IPS-NIHi7 (cell line): Measurements from ENCODE around the gene XPC.
"Not testable (repeated sequence)": the region's sequence is repeated elsewhere in the genome, so short reads cannot be mapped to it uniquely, and the experiment has no call there.

Source experiments
- DNase-seq: peaks from one replicate; pipeline ENCODE4 v3.0.0; 2012; ENCODE audit warnings: mixed read lengths; ENCODE audit errors: extremely low spot score

Gene XPC

DNA sequence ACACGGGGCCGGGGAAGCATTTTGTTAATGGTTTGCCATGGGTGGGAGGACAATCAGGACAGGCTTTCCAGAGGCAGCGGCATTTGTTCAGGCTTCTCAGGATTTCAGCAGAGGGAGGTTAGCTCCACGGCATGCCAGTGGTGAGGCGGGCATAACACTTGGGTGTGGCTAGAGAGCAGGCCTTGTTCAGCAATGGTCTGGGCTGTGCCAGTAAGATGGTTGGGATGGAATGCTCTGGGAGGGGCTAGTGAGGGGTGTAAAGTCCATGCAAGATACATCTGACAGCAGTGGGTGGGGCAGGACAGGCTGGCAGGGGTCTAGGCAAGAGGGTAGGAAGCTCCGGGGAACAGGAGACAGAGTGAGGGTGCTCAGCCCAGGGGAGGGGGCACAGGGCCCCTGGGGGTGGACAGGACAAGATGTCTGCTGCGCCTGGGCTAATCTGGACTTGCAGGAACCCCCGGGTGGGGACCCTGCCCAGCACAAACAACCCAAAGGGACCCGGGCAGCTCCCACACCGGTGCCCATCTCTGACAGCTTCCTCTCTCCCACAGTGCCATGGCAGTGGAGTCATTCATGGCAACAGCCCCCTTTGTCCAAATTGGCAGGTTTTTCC is 45.1 kb downstream of the XPC start:
- no peak for DNase-seq

DNA sequence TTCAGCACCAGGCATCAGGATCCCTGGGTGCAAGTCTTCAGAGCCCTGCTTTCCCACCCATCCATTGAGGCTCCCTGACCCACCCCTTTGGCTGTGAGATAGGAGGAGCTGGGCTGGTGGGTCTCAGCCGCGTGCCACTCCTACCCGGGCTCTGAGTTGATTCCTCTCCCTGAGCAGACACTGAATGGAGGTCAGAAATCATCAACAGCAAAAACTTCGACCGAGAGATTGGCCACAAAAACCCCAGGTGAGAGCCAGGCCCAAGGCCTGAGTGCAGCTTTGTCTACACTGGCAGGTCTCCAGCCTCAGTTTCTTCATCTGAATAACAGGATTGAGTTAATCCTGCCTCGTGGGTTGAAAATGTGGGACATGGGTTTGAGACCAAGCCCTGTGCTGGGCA is 45.7 kb downstream of the XPC start:
- no peak for DNase-seq

GRCh38 chr3:14132120-14132519 is 46.3 kb downstream of the XPC start:
- no peak for DNase-seq

DNA sequence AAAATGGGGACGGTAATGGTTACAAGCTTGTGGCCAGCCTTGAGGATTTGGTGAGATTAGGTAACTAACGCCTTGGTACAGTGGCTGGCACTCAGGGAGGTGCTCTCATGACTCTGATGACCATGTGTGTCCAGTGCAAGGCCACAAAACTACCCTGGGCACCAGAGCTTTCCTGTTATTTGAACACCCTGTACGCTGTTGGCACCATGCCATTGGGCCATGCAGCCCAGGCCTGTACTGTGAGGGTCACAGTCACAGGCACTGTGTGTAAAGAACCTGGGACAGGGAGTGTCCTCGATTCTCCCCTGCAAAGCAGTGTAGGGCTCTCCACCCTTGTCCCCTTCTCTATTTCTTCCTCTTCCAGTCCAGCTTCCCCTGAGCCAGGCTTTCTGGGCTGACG is 47.3 kb downstream of the XPC start:
- no peak for DNase-seq

DNA sequence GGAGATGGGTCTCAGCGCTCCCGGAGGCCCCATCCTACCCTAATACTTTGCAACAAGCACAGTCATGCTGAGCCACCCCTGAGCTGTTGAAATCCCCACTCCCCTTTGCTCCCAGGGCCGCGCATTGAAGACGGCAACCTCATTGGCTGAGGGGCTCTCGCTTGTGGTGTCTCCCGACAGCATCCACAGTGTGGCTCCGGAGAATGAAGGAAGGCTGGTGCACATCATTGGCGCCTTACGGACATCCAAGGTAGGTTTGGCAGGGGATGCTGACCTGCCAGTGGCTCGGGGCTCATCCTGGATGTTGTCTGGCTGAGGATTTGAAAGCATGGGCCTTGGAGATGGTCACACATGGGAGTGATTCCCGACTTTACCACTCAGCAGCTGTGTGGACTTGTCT is 47.7 kb downstream of the XPC start:
- DNase-seq = no peak

DNA sequence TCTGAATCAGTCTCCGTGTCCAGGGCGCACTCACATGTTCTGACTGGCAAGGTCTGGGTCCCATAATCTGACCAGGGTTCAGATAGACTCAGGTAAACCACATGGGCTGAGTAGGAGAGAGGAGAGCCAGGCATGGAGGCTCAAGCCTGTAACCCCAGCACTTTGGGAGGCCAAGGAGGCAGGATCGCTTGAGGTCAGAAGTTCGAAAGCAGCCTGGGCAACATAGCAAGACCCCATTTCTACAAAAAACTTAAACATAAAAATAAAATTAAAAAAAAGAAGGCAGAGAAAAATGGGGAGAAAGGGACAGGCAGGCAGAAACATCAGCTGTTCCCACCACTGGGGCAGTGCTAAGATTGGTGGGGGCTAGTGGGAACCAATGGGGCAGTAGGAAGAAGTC is 48.2 kb downstream of the XPC start:
- DNase-seq = no peak

- DNase-seq = no peak
These were observed 49.1 kb downstream of the XPC start for GRCh38 chr3:14129296-14129695.

- DNase-seq = no peak
These were observed 49.7 kb downstream of the XPC start for GRCh38 chr3:14128724-14129123.

GRCh38 chr3:14127516-14128161 is 50.8 kb downstream of the XPC start:
- no peak for DNase-seq

DNA sequence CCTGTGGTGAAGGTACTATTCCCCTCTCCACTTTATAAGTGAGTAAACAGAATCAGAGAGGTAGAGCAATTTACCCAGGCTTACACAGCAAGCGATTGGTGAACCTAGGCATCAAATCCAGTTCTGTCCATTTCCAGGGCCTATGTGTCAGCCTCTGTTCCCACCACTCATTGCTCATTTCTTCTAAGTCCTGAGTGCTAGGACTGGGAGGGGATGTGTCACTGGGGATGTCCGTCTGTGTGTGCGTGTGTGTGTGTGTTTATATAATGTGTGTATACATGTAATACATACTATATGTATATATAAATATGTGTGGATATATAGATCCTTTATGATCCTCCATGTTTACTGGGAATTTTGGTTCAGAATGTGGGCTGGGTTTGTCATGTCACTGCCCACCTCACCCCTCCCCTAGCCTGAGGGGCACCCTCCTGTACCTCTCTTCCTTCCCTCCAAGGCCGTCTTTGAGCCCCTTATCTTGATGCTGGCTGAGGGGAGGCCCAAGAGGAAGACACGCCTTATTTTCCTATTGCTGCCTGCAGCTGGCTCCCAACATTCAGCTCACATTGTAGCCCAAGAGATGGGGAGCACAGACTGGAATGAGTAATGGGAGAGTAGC is 51.4 kb downstream of the XPC start:
- no peak for DNase-seq

GRCh38 chr3:14126017-14126886 is 52.1 kb downstream of the XPC start:
- no peak for DNase-seq

GRCh38 chr3:14125193-14126016 is 53.0 kb downstream of the XPC start:
- DNase-seq = peak; percentile 78

DNA sequence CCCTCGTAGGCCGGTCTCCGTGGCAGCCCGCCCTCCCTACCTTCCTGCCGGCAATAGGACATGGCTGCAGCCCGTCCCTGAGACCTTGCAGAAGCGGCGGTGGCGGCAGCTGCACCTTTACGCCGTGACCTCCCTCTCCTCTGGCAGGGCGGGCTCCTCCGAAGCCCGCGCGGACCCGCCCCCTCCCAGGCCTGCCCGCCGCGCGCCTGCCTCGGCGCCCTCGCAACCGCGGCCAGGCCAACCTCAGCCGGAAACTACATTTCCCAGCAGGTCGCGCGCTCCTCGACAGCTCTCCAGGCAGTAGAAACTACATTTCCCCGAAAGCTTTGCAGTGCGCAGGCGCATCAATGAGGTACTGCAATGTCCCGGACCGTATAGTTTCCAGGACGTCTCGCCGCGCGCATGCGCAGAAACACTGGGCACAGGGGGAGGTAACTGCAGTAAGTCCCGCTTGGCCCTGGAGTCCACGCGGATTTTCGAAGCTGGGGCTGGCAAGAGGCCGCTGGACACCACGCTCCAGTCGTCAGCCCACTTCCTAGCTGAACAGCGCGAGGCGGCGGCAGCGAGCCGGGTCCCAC is 53.7 kb downstream of the XPC start, which contains the start of the genes CHCHD4 and TMEM43:
CHCHD4 (minus strand) TSS at position 256 of the 578 bp plus-strand sequence; CDS start at position 62, 194 bp downstream.
TMEM43 (plus strand) TSS at position 438 of the 578 bp plus-strand sequence. CDS start 142 bp downstream, outside the sequence.
- DNase-seq = peak; percentile 99

DNA sequence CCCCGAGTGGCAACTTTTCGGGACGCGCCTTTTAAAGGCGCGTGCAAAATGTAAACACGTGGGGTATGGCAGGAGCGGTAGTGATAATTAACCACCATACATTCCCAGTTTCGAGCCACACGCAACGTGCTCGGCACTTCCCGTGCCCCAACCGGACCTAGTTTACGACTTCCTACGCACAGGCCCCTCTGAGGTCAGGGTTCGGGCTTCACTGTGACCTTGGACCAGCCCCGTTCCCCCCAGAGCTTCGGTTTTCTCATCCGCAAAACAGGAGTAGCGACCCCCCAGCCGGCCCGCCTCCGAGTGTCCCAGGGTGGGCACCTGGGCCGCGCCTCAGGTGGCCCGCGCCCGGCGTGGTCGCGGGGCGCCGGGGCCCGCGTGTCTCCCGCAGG is 54.2 kb downstream of the XPC start:
- peak; percentile 61 for DNase-seq

- DNase-seq = peak; percentile 7
These were observed 54.8 kb downstream of the XPC start for GRCh38 chr3:14123308-14124222.

DNA sequence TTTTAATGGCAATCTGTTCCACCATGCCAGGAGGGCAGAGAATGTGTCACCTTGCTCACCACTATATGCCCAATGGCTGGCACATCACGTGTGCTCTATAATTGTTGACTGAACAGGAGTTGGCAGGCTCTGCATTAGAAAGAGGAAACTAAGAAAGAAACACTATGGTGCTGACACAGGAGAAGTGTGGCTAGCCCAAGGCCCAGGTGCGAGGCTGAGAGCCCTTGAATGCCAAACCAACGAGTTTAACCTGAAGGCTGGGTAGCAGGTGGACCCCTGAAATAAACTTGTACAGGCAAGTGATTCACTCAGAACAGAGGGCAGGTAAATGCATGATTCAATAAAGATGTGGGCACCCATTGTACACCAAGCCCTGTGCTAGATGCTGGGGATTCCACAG is 56.1 kb downstream of the XPC start:
- peak; percentile 4 for DNase-seq

DNA sequence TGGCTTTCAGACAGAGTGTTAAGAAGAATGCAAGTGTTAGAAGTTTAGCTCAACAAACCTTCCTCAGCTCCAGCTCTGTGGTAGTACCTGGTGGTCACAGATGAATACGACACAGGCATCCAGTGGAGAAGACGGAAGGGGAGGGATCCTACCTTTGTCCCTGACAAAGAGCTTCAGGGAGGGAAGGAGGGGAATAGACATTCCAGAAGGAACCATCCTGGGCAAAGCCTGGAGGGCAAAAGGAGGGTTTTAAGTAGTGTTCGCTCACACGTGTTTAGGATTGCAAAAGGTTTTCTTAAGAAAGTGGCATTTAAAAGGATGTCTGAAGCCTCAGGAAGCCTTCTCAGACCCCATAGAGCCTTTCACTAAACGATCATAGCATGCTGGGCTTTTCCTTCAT is 56.5 kb downstream of the XPC start:
- DNase-seq = peak; percentile 30

DNA sequence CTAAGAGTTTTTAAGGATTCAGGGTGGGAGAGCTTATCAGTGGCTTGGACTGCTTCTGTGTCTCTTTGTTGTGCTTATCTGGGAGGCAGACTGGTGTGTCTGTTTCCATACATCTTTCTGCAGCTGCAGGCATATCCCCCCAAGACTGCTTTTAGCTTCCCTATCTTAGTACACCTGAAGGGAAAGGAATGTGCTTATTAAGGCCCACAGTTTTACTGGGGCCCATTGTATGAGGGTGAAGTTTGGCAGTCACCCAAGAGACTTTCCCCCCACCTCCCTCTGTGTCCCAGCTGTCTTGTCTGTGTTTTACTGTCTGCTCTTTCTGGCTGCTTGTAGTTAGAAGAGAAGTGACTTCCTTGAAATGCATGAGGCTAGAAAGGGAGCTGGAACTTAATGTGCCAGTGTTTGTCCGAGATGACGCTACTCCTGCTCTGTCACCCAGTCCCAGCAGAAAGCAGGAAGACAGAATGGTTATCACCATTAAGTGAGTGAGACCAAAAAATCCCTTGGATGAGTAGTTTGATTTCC is 57.4 kb downstream of the XPC start:
- DNase-seq = not testable (repeated sequence)

- no peak for DNase-seq
These were observed 58.1 kb downstream of the XPC start for GRCh38 chr3:14120111-14120920.
